T47D (cell line): ENCODE data around the gene COL28A1.

ENCODE experiments used
- DNase-seq, 2 experiments: peaks; one replicate each; pipeline versions ENCODE4 v3.0.0 to v3.0.0-alpha.2; 2011 to 2012; ENCODE audit warnings: low read depth in 1 of 2, low spot score in 1 of 2
- JUND ChIP-seq: IDR thresholded peaks from 2 replicates; pipeline ENCODE4 v1.6.1; 2012; ENCODE audit warnings: low read depth
- in situ Hi-C: cut with HindIII; loops from 2 replicates; pipeline ENCODE4 v1.10.0; 2016; ENCODE audit warnings: low sequenced_read_pairs, low pct_unique_long_range_greater_than_20kb

The COL28A1 gene

GRCh38 chr7:7529328-7529727 is 6.3 kb downstream of the COL28A1 start:
- in situ Hi-C loops, result no loop called here
- no peak for TF ChIP-seq JUND
- peak in 1 of 2 experiments; percentile 43 for DNase-seq

- in situ Hi-C loops, result no loop called here
- DNase-seq, result no peak
- no peak for TF ChIP-seq JUND
Measured at GRCh38 chr7:7527047-7527446, 8.6 kb downstream of the COL28A1 start.

GRCh38 chr7:7526006-7526405 is 9.7 kb downstream of the COL28A1 start:
- DNase-seq, result no peak
- in situ Hi-C loops, result no loop called here
- no peak for TF ChIP-seq JUND

GRCh38 chr7:7524121-7524520 is 11.6 kb downstream of the COL28A1 start:
- no peak for DNase-seq
- in situ Hi-C loops, result no loop called here
- no peak for TF ChIP-seq JUND

GRCh38 chr7:7522421-7522820 is 13.3 kb downstream of the COL28A1 start:
- TF ChIP-seq JUND, result no peak
- no peak for DNase-seq
- in situ Hi-C loops, result no loop called here

GRCh38 chr7:7521259-7521658 is 14.4 kb downstream of the COL28A1 start:
- TF ChIP-seq JUND, result no peak
- DNase-seq, result no peak
- in situ Hi-C loops, result no loop called here

- in situ Hi-C loops, result no loop called here
- no peak for TF ChIP-seq JUND
Measured at GRCh38 chr7:7519528-7519927, 16.1 kb downstream of the COL28A1 start.

GRCh38 chr7:7519056-7519455 is 16.6 kb downstream of the COL28A1 start:
- in situ Hi-C loops, result no loop called here
- DNase-seq, result no peak
- no peak for TF ChIP-seq JUND

More at GRCh38 chr7:7519528-7519927, 16.1 kb downstream of the COL28A1 start:
- DNase-seq, result no peak

- TF ChIP-seq JUND, result no peak
- no peak for DNase-seq
- in situ Hi-C loops, result no loop called here
Measured at GRCh38 chr7:7517754-7518153, 17.9 kb downstream of the COL28A1 start.

GRCh38 chr7:7516662-7517061 is 19.0 kb downstream of the COL28A1 start:
- no peak for DNase-seq

GRCh38 chr7:7516156-7516555 is 19.5 kb downstream of the COL28A1 start:
- TF ChIP-seq JUND, result no peak
- in situ Hi-C loops, result no loop called here
- DNase-seq, result no peak

More at GRCh38 chr7:7516662-7517061, 19.0 kb downstream of the COL28A1 start:
- no peak for TF ChIP-seq JUND
- in situ Hi-C loops, result no loop called here

GRCh38 chr7:7512861-7513597 is 22.6 kb downstream of the COL28A1 start:
- in situ Hi-C loops, result no loop called here
- DNase-seq, result peak in 1 of 2 experiments; percentile 18

GRCh38 chr7:7510794-7511193 is 24.9 kb downstream of the COL28A1 start:
- in situ Hi-C loops, result no loop called here
- no peak for DNase-seq
- TF ChIP-seq JUND, result no peak

More at GRCh38 chr7:7512861-7513597, 22.6 kb downstream of the COL28A1 start:
- TF ChIP-seq JUND, result no peak

GRCh38 chr7:7505915-7506314 is 29.8 kb downstream of the COL28A1 start:
- TF ChIP-seq JUND, result no peak
- DNase-seq, result no peak
- in situ Hi-C loops, result no loop called here
